GM13976 (cell line): ENCODE results near the gene CLIP4.

ENCODE experiments used
- DNase-seq: peaks from one replicate; pipeline ENCODE4 v3.0.0; 2012; ENCODE audit warnings: low spot score
- in situ Hi-C: fragments of 300-500 bp; cut with MboI; formaldehyde crosslinking; loops from one replicate; pipeline ENCODE4 v1.12.0; 2022; ENCODE audit warnings: low sequenced_read_pairs, mixed read lengths, inconsistent platforms; ENCODE audit not compliant: unreplicated experiment
- TF ChIP-seq, protein P1 (sequence below): IDR thresholded peaks from 2 replicates; pipeline ENCODE4 v1.5.1; 2012; ENCODE audit warnings: borderline replicate concordance, mild to moderate bottlenecking; ENCODE audit not compliant: insufficient read depth; ENCODE audit errors: extremely low read depth, missing control alignments, control extremely low read depth

Gene CLIP4

DNA sequence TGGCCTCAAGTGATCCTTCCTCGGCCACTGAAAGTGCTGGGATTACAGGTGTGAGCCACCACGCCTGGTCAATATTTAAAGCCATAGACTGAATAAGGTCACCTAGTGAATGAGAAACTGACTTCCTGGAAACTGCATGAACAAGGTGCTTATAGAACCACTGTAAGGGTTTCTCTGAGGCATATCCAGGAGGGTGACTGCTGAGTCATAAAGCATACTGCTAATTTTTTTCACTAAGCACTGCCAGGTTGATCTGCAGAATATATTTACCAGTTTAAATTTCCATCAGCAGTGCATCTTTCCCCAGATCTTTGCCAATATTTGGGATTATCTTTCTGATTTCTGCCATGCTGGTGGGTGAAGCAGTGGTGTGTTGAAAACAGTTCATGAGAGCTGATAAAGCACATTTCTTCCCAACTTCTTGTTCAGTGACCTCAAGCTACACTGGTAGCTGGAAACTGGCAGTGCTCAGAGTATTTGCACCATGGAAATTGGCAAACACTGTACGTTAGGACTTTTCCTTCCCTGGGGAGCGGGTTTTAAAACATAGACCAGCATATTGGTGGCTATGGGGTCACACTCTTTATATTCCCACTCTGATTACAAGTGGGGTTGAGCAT, 4.2 kb upstream of the CLIP4 start:
- TF ChIP-seq, protein P1, sequence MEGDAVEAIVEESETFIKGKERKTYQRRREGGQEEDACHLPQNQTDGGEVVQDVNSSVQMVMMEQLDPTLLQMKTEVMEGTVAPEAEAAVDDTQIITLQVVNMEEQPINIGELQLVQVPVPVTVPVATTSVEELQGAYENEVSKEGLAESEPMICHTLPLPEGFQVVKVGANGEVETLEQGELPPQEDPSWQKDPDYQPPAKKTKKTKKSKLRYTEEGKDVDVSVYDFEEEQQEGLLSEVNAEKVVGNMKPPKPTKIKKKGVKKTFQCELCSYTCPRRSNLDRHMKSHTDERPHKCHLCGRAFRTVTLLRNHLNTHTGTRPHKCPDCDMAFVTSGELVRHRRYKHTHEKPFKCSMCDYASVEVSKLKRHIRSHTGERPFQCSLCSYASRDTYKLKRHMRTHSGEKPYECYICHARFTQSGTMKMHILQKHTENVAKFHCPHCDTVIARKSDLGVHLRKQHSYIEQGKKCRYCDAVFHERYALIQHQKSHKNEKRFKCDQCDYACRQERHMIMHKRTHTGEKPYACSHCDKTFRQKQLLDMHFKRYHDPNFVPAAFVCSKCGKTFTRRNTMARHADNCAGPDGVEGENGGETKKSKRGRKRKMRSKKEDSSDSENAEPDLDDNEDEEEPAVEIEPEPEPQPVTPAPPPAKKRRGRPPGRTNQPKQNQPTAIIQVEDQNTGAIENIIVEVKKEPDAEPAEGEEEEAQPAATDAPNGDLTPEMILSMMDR, result no peak
- in situ Hi-C loops, result no loop called here
- peak; percentile 38 for DNase-seq

DNA sequence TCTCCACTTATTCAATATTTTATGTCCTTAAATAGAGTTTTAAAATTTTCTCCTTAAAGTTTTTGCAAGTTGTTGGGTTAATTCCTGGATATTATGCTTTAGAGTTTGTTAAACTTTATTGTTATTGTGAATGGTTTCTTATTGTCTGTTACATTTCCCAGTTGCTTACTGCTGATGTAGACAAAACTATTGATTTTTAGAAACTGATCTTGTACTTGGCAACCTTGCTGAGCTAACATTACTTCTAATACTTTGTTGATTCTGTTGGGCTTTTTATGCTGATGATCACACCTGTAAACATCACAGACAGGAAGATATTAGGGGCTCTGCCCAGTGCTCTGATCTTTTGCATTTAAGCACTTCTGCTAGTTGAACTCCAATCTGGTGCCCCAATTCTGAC, 2.8 kb upstream of the CLIP4 start:
- in situ Hi-C loops, result no loop called here
- TF ChIP-seq, protein P1, result no peak
- no peak for DNase-seq

DNA sequence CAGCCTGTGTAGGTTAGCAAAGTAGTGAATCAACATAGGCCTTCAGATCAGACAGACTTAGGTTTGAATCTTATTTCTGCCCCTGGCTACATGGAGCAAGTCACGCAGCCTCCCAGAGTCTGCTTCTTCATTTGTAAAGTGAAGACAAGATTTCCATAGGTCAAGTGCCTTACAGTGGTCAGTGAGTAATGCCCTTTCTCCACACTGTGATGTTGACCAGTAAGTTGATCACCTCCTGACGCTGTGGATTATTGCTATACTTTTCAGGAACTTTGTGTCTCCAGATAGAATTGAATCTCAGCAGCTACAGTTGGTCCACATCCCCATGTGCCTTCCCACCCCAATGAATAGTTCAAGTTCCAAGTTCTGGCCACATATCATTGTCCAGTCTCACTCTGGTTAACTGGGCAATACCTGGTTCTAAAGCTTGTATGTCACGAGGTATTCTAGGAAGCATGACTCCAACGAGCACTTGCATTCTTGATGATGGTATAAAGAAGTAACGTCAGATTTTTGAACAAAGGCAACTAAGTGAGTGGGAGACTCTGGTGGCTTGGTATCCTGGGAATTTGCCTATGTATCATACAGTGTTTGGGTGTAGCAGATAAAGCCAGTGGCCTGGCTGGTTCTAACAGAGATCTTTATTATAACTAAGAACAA, 2.1 kb upstream of the CLIP4 start:
- TF ChIP-seq, protein P1, result no peak
- in situ Hi-C loops, result no loop called here

DNA sequence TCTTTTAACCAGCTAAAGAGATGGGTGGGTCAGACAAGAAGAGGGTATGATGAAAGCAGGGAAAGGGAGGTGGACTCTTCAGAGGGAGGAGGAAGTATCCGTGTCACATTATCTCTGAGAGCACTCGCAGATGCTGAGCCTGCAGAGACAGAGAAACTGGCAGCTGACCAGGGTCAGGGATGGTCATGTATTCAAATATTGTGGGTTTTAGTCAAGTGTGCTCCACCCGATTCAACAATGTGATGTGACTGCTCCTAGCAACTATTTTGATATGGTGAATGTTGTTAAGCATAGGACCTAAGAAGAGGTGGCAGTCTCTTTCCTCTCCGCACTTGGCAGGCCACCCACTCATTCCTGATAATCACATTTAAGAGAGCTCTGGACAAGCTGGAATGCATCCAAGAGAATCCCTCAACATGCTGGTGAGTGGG, 1.3 kb upstream of the CLIP4 start:
- in situ Hi-C loops, result no loop called here
- TF ChIP-seq, protein P1, result no peak
- peak; percentile 36 for DNase-seq

More for the DNA sequence above, 2.1 kb upstream of the CLIP4 start:
- DNase-seq, result no peak

DNA sequence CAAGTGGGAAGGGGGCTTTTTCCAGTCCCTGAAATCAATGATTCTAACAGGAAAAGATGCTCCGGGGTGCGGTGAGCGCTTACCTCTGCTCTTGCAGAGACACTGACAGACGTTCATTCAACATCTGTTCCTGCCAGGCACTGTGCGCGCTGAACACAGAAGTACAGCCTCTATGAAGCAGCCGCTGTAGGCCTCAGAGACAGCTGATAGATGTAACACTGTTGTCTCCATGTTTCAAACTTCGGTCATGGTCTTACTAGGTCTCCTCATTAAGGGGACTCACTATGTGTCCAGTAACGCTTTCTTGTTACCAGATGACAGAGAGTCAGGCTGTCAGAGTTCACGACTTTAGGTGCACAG, 649 bp upstream of the CLIP4 start:
- DNase-seq, result no peak

DNA sequence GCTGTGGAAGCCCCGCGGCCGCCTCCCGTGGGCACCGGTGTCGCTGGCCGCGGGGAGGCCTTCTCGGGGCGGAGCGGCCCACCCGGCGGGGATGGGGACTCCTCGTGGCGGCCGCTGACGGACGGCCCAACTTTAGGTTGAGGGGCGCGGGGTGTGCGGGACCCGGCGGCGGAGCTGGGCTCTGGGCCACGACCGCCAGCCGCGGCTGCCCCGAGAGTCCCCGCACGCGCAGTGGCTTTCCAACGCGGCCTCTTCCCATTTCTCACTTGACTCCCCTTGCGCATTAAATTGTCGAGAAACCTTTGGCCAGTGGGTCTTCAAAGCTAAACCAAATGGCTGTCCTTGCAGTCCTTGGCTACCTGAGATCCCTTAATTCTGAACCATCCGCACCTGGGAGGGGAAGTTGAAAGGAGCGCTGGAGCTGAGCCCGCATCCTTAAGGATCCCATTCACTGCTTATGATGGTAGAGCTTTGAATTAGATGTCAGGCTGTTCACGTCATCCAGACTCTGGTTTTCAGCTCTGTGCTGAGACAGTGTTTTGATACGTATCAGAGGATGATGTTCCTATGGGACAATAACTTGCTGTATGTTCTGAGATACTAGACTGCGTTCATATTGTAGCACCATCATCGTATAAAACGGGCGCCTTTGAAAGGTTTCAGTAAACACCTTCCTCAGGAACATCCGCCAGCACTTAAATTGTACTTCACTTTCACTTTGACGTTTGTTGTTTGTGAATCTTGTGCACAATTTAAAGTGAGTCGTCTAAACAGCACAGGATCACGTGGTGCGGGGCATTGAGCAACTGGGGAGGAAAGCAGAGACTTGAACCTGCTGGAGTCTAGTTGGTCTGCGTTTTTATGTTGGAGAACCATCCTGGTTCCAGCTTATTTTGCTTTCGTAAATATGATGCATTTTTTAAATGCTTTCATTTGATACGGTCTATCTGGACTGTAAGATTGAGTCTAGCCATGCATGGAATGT, 874 bp downstream of the CLIP4 start:
- peak; percentile 43 for DNase-seq
- TF ChIP-seq, protein P1, result no peak
- in situ Hi-C loops, result no loop called here

More for the DNA sequence above, 649 bp upstream of the CLIP4 start:
- in situ Hi-C loops, result no loop called here
- TF ChIP-seq, protein P1, result no peak
